CD8-positive, alpha-beta memory T cell (primary cell): Measurements from ENCODE around the gene FAM120A. TPM values are rescaled to one million over a fixed set of nuclear protein-coding genes. Genes with fewer than 3 reads are reported as not detected.
A peak's percentile ranks its signal among the peaks of the same experiment; 100 is the strongest.

Experiments used
- CTCF ChIA-PET: fragments of 350-600 bp; sonication (Branson Sonifier 250); formaldehyde crosslinking; loops from one replicate; lab custom pipeline; 2021; ENCODE audit warnings: antibody characterized with exemption; lab: Charles Lee
- POLR2A ChIA-PET: fragments of 350-600 bp; sonication (Branson Sonifier 250); formaldehyde crosslinking; loops from one replicate; lab custom pipeline; 2021; ENCODE audit warnings: antibody characterized with exemption; lab: Charles Lee
- DNase-seq, 5 donors: peaks; one replicate each; pipeline versions ENCODE4 v3.0.0 to v3.0.0-alpha.2; 2020 to 2022; ENCODE audit warnings: mixed read lengths in 1 of 5
- H3K27ac ChIP-seq: one replicate; pipeline ENCODE4 v1.7.0; 2013; ENCODE audit warnings: low read depth, mild to moderate bottlenecking, low read length, moderate library complexity
- H3K27me3 ChIP-seq: 2 replicates; pipeline ENCODE4 v1.7.0; 2013; ENCODE audit warnings: low read length, mild to moderate bottlenecking; ENCODE audit not compliant: insufficient read depth, poor library complexity, severe bottlenecking
- H3K36me3 ChIP-seq: 2 replicates; pipeline ENCODE4 v1.7.0; 2013; ENCODE audit warnings: mild to moderate bottlenecking, low read length, moderate library complexity; ENCODE audit not compliant: insufficient read depth
- H3K4me1 ChIP-seq: 2 replicates; pipeline ENCODE4 v1.7.0; 2013; ENCODE audit warnings: mild to moderate bottlenecking, low read length, moderate library complexity; ENCODE audit not compliant: insufficient read depth
- H3K4me3 ChIP-seq: 2 replicates; pipeline ENCODE4 v1.7.0; 2013; ENCODE audit warnings: mild to moderate bottlenecking, low read length
- H3K9me3 ChIP-seq: 2 replicates; pipeline ENCODE4 v1.7.0; 2013; ENCODE audit warnings: mild to moderate bottlenecking, low read length
- H3K27ac Mint-ChIP-seq, 8 donors: one replicate each; pipeline ENCODE4 v1.8.0; 2020 to 2021; ENCODE audit warnings: mixed read lengths in 8 of 8, mild to moderate bottlenecking in 6 of 8, inconsistent platforms in 3 of 8, moderate library complexity in 3 of 8
- H3K27me3 Mint-ChIP-seq, 2 donors: one replicate each; pipeline ENCODE4 v1.8.0; 2020 to 2021; ENCODE audit warnings: mixed read lengths in 2 of 2, mild to moderate bottlenecking in 1 of 2, moderate library complexity in 1 of 2
- H3K36me3 Mint-ChIP-seq, 3 donors: one replicate each; pipeline ENCODE4 v1.8.0; 2020 to 2021; ENCODE audit warnings: mixed read lengths in 3 of 3, inconsistent platforms in 1 of 3, mild to moderate bottlenecking in 1 of 3
- H3K4me1 Mint-ChIP-seq, 3 donors: one replicate each; pipeline ENCODE4 v1.8.0; 2020 to 2021; ENCODE audit warnings: mixed read lengths in 3 of 3, inconsistent platforms in 1 of 3, mild to moderate bottlenecking in 1 of 3
- H3K4me3 Mint-ChIP-seq, 7 donors: one replicate each; pipeline ENCODE4 v1.8.0; 2020 to 2021; ENCODE audit warnings: mixed read lengths in 7 of 7, mild to moderate bottlenecking in 6 of 7, moderate library complexity in 4 of 7, inconsistent platforms in 2 of 7
- H3K9me3 Mint-ChIP-seq, 5 donors: one replicate each; pipeline ENCODE4 v1.8.0; 2020 to 2022; ENCODE audit warnings: mixed read lengths in 5 of 5, mild to moderate bottlenecking in 3 of 5, moderate library complexity in 2 of 5, inconsistent platforms in 1 of 5
- polyA plus RNA-seq: library from polyadenylated mRNA; unstranded; fragments of 300-500 nt; fragmentation: Illumina TruSeq; gene quantifications from one replicate; pipeline ENCODE4 v1.2.3, GENCODE V29; 2021
- total RNA-seq, 2 experiments: library from RNA; stranded (reverse); gene quantifications; one replicate each; pipeline ENCODE4 v1.2.3, GENCODE V29; 2021

FAM120A gene
- total and polyA plus RNA-seq, 3 experiments from 2014 or later = 16.0 to 142 (median 140) TPM

GRCh38 chr9:93595461-93595860 lies 144.0 kb downstream of the FAM120A start:
- no peaks in the 10 kb centered on the region for H3K9me3 ChIP-seq
- DNase-seq = no peak
- H3K9me3 Mint-ChIP-seq = no peaks in the 10 kb centered on the region
- peaks cover 0 to 2% (median 0%) of the 10 kb centered on the region in 3 donors for H3K36me3 Mint-ChIP-seq
- no peak overlapping the region for H3K27ac ChIP-seq
- no peak overlapping the region for H3K4me3 ChIP-seq
- no peaks in the 10 kb centered on the region for H3K27me3 Mint-ChIP-seq
- H3K36me3 ChIP-seq = no peaks in the 10 kb centered on the region
- ChIA-PET POLR2A (no interaction called here), CTCF (no interaction called here)
- H3K4me1 ChIP-seq = peaks cover 43% of the 10 kb centered on the region
- no peaks in the 10 kb centered on the region for H3K27me3 ChIP-seq
- peak overlapping the region in 1 of 8 donors; percentile 42 for H3K27ac Mint-ChIP-seq
- peaks cover 54 to 90% (median 64%) of the 10 kb centered on the region in 3 donors for H3K4me1 Mint-ChIP-seq
- no peak overlapping the region for H3K4me3 Mint-ChIP-seq

- Mint-ChIP-seq H3K9me3 (no peaks in the 10 kb centered on the region), H3K4me1 (peaks cover 54 to 90% (median 64%) of the 10 kb centered on the region in 3 donors), H3K27ac (peak overlapping the region in 3 of 8 donors; percentile 29 to 52 (median 44)), H3K36me3 (peaks cover 0 to 2% (median 0%) of the 10 kb centered on the region in 3 donors), H3K27me3 (no peaks in the 10 kb centered on the region), H3K4me3 (no peak overlapping the region)
- POLR2A ChIA-PET = no interaction called here
- CTCF ChIA-PET = no interaction called here
- Histone ChIP-seq H3K36me3 (no peaks in the 10 kb centered on the region), H3K4me1 (peaks cover 47% of the 10 kb centered on the region), H3K27ac (no peak overlapping the region), H3K27me3 (no peaks in the 10 kb centered on the region), H3K9me3 (no peaks in the 10 kb centered on the region), H3K4me3 (no peak overlapping the region)
- no peak for DNase-seq
Measured at GRCh38 chr9:93595861-93596365, 144.4 kb downstream of the FAM120A start.

GRCh38 chr9:93596399-93596798 lies 144.9 kb downstream of the FAM120A start:
- no peaks in the 10 kb centered on the region for H3K27me3 Mint-ChIP-seq
- H3K9me3 ChIP-seq = no peaks in the 10 kb centered on the region
- no peak for DNase-seq
- ChIA-PET CTCF (no interaction called here), POLR2A (no interaction called here)
- H3K9me3 Mint-ChIP-seq = no peaks in the 10 kb centered on the region
- H3K4me1 Mint-ChIP-seq = peaks cover 55 to 90% (median 64%) of the 10 kb centered on the region in 3 donors
- peak overlapping the region in 2 of 8 donors; percentile 29 to 52 for H3K27ac Mint-ChIP-seq
- H3K27me3 ChIP-seq = no peaks in the 10 kb centered on the region
- H3K4me1 ChIP-seq = peaks cover 50% of the 10 kb centered on the region
- no peak overlapping the region for H3K27ac ChIP-seq
- H3K4me3 Mint-ChIP-seq = peak overlapping the region in 1 of 7 donors; percentile 37
- H3K36me3 Mint-ChIP-seq = peaks cover 0 to 2% (median 0%) of the 10 kb centered on the region in 3 donors
- H3K4me3 ChIP-seq = no peak overlapping the region
- no peaks in the 10 kb centered on the region for H3K36me3 ChIP-seq

GRCh38 chr9:93597142-93597706 lies 145.7 kb downstream of the FAM120A start:
- peaks cover 50% of the 10 kb centered on the region for H3K4me1 ChIP-seq
- no peak overlapping the region for H3K4me3 ChIP-seq
- Mint-ChIP-seq H3K4me3 (no peak overlapping the region), H3K4me1 (peaks cover 59 to 90% (median 59%) of the 10 kb centered on the region in 3 donors), H3K36me3 (peaks cover 0 to 2% (median 0%) of the 10 kb centered on the region in 3 donors), H3K9me3 (no peaks in the 10 kb centered on the region), H3K27me3 (no peaks in the 10 kb centered on the region), H3K27ac (peak overlapping the region in 4 of 8 donors; percentile 47 to 66 (median 50))
- H3K27ac ChIP-seq = no peak overlapping the region
- ChIA-PET CTCF (no interaction called here), POLR2A (no interaction called here)
- H3K36me3 ChIP-seq = no peaks in the 10 kb centered on the region
- DNase-seq = no peak
- no peaks in the 10 kb centered on the region for H3K27me3 ChIP-seq
- no peaks in the 10 kb centered on the region for H3K9me3 ChIP-seq

- Histone ChIP-seq H3K36me3 (no peaks in the 10 kb centered on the region), H3K27me3 (no peaks in the 10 kb centered on the region), H3K4me3 (no peak overlapping the region), H3K9me3 (no peaks in the 10 kb centered on the region), H3K4me1 (peaks cover 50% of the 10 kb centered on the region), H3K27ac (no peak overlapping the region)
- CTCF ChIA-PET = no interaction called here
- H3K36me3 Mint-ChIP-seq = peaks cover 0 to 2% (median 2%) of the 10 kb centered on the region in 3 donors
- H3K27me3 Mint-ChIP-seq = no peaks in the 10 kb centered on the region
- peak overlapping the region in 4 of 7 donors; percentile 43 to 65 (median 52) for H3K4me3 Mint-ChIP-seq
- no peak for DNase-seq
- peaks cover 55 to 89% (median 59%) of the 10 kb centered on the region in 3 donors for H3K4me1 Mint-ChIP-seq
- H3K27ac Mint-ChIP-seq = peak overlapping the region in 6 of 8 donors; percentile 17 to 66 (median 48)
- POLR2A ChIA-PET = no interaction called here
- H3K9me3 Mint-ChIP-seq = no peaks in the 10 kb centered on the region
Measured at GRCh38 chr9:93597871-93598646, 146.6 kb downstream of the FAM120A start.

GRCh38 chr9:93598647-93599241 lies 147.3 kb downstream of the FAM120A start:
- H3K27ac Mint-ChIP-seq = peak overlapping the region in 6 of 8 donors; percentile 24 to 81 (median 63)

GRCh38 chr9:93599571-93600403 lies 148.3 kb downstream of the FAM120A start:
- Histone ChIP-seq H3K27me3 (no peaks in the 10 kb centered on the region), H3K27ac (no peak overlapping the region), H3K4me1 (peaks cover 45% of the 10 kb centered on the region), H3K36me3 (no peaks in the 10 kb centered on the region), H3K4me3 (no peak overlapping the region), H3K9me3 (no peaks in the 10 kb centered on the region)
- H3K27me3 Mint-ChIP-seq = no peaks in the 10 kb centered on the region
- H3K36me3 Mint-ChIP-seq = peaks cover 2 to 5% (median 3%) of the 10 kb centered on the region in 3 donors
- peaks cover 58 to 86% (median 64%) of the 10 kb centered on the region in 3 donors for H3K4me1 Mint-ChIP-seq
- CTCF ChIA-PET = no interaction called here
- peak overlapping the region in 7 of 8 donors; percentile 0 to 85 (median 69) for H3K27ac Mint-ChIP-seq
- H3K4me3 Mint-ChIP-seq = peak overlapping the region in 6 of 7 donors; percentile 4 to 55 (median 42)
- H3K9me3 Mint-ChIP-seq = no peaks in the 10 kb centered on the region
- DNase-seq = no peak
- POLR2A ChIA-PET = no interaction called here

More at GRCh38 chr9:93598647-93599241, 147.3 kb downstream of the FAM120A start:
- Mint-ChIP-seq H3K27me3 (no peaks in the 10 kb centered on the region), H3K4me1 (peaks cover 55 to 89% (median 58%) of the 10 kb centered on the region in 3 donors), H3K4me3 (peak overlapping the region in 5 of 7 donors; percentile 43 to 90 (median 55)), H3K9me3 (no peaks in the 10 kb centered on the region), H3K36me3 (peaks cover 0 to 4% (median 2%) of the 10 kb centered on the region in 3 donors)
- ChIA-PET CTCF (no interaction called here), POLR2A (no interaction called here)
- no peak overlapping the region for H3K4me3 ChIP-seq
- H3K36me3 ChIP-seq = no peaks in the 10 kb centered on the region
- no peaks in the 10 kb centered on the region for H3K9me3 ChIP-seq
- DNase-seq = peak in 1 of 5 donors; percentile 47
- H3K27me3 ChIP-seq = no peaks in the 10 kb centered on the region
- H3K4me1 ChIP-seq = peaks cover 50% of the 10 kb centered on the region
- no peak overlapping the region for H3K27ac ChIP-seq
